Transverse colon (tissue), 4 donors: Measurements from ENCODE around the gene SPACA6. TPM values are rescaled to one million over a fixed set of nuclear protein-coding genes. Genes with fewer than 3 reads are reported as not detected.

Experiments used
- DNase-seq: peaks from one replicate; pipeline ENCODE4 v3.0.0-alpha.2; 2019
- H3K27ac ChIP-seq, 4 donors: fragments of 200-600 bp; sonication (generic); 2 replicates each; pipeline ENCODE4 v1.5.1; 2016 to 2018; ENCODE audit warnings: inconsistent platforms in 4 of 4
- H3K27me3 ChIP-seq: fragments of 200-600 bp; sonication (generic); 2 replicates; pipeline ENCODE4 v1.5.1; 2017; ENCODE audit warnings: inconsistent platforms
- H3K36me3 ChIP-seq, 4 donors: fragments of 200-600 bp; sonication (generic); 2 replicates each; pipeline ENCODE4 v1.5.1; 2017 to 2019; ENCODE audit warnings: inconsistent platforms in 4 of 4
- H3K4me1 ChIP-seq, 4 donors: fragments of 200-600 bp; sonication (generic); 2 replicates each; pipeline ENCODE4 v1.5.1; 2017 to 2020; ENCODE audit warnings: inconsistent platforms in 4 of 4
- H3K4me3 ChIP-seq, 4 donors: fragments of 200-600 bp; sonication (generic); 1 replicate in 1 of 4; 2 replicates in 3 of 4; pipeline versions ENCODE4 v1.5.1 to v1.6.1; 2017 to 2019; ENCODE audit warnings: inconsistent platforms in 4 of 4
- H3K9me3 ChIP-seq, 2 donors: fragments of 200-600 bp; sonication (generic); 2 replicates each; pipeline ENCODE4 v1.5.1; 2017 to 2019; ENCODE audit warnings: inconsistent platforms in 2 of 2
- EP300 ChIP-seq: sonication (generic); formaldehyde crosslinking; IDR thresholded peaks from one replicate; pipeline ENCODE4 v1.6.1; 2017; ENCODE audit warnings: antibody characterized with exemption, low read depth
- POLR2A ChIP-seq: fragments of 450-650 bp; IDR thresholded peaks from one replicate; pipeline ENCODE4 v1.6.1; 2016; ENCODE audit warnings: antibody characterized with exemption, mild to moderate bottlenecking, moderate library complexity
- POLR2AphosphoS5 ChIP-seq, 3 donors: sonication (generic); formaldehyde crosslinking; IDR thresholded peaks; one replicate each; pipeline ENCODE4 v1.6.1; 2016; ENCODE audit warnings: antibody characterized with exemption in 3 of 3
- WGBS, 2 donors: methylation state at CpG; one replicate each; pipeline ENCODE4 v1.1.5; 2018; ENCODE audit warnings: low coverage in 1 of 2; 5-methylcytosine and 5-hydroxymethylcytosine counted together
- in situ Hi-C, 4 donors: fragments of 200-750 bp; cut with MboI; loops; one replicate each; pipeline versions ENCODE4 v1.15.0 to v1.15.1; 2017; ENCODE audit warnings: low sequenced_read_pairs in 3 of 4, low pct_ligation_motif_present in 1 of 4, low pct_unique_long_range_greater_than_20kb in 1 of 4
- intact Hi-C: fragments of 100-400 bp; cut with DNase I; formaldehyde crosslinking; loops from one replicate; pipeline ENCODE4 v1.15.1; 2023; ENCODE audit warnings: low total_unique reads
- total RNA-seq, 4 donors: library from RNA; depleted of rRNA; stranded (reverse); fragments of >200 nt; gene quantifications; one replicate each; pipeline ENCODE4 v1.1.0, GENCODE V29; 2016
- TF ChIP-seq, protein P1 (sequence below), 5 experiments: fragments of 200-600 bp in 3 of 5; fragments of 450-650 bp in 2 of 5; sonication (generic) in 3 of 5; IDR thresholded peaks; 1 replicate in 2 of 5; 2 replicates in 3 of 5; pipeline ENCODE4 v1.5.1; 2016 to 2017; ENCODE audit warnings: antibody characterized with exemption in 5 of 5, inconsistent platforms in 3 of 5, mild to moderate bottlenecking in 2 of 5, moderate library complexity in 1 of 5

The SPACA6 gene
- total RNA-seq, 4 donors from 2014 or later: 2.3 to 25.1 (median 12.4) TPM

- H3K36me3 ChIP-seq: no peaks in the 10 kb centered on the region
- TF ChIP-seq POLR2A (no peak), POLR2AphosphoS5 (IDR thresholded peaks at IDR 0.05) (no peak), EP300 (no peak)
- TF ChIP-seq, protein P1, sequence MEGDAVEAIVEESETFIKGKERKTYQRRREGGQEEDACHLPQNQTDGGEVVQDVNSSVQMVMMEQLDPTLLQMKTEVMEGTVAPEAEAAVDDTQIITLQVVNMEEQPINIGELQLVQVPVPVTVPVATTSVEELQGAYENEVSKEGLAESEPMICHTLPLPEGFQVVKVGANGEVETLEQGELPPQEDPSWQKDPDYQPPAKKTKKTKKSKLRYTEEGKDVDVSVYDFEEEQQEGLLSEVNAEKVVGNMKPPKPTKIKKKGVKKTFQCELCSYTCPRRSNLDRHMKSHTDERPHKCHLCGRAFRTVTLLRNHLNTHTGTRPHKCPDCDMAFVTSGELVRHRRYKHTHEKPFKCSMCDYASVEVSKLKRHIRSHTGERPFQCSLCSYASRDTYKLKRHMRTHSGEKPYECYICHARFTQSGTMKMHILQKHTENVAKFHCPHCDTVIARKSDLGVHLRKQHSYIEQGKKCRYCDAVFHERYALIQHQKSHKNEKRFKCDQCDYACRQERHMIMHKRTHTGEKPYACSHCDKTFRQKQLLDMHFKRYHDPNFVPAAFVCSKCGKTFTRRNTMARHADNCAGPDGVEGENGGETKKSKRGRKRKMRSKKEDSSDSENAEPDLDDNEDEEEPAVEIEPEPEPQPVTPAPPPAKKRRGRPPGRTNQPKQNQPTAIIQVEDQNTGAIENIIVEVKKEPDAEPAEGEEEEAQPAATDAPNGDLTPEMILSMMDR (IDR thresholded peaks at IDR 0.05): no peak
- H3K9me3 ChIP-seq: no peaks in the 10 kb centered on the region
- no peak overlapping the region for H3K4me3 ChIP-seq
- DNase-seq: no peak
- H3K4me1 ChIP-seq: no peaks in the 10 kb centered on the region
- no peak overlapping the region for H3K27ac ChIP-seq
- in situ Hi-C loops (loop anchor here in 3 of 4 donors (10.0 to 25.0 kb wide), 3 partner anchors 164 to 189 kb away; partner anchors contain the start of genes CEACAM18 (in 2 of the 3) and SIGLEC8 (in 1 of the 3)), intact Hi-C loops (loop anchor here (10.0 kb wide), 1 partner anchor 177 kb away; the partner anchor contains the start of gene CEACAM18)
- 66 to 90% methylated on average over 2 to 7 of the region's 7 CpGs for WGBS, 2 donors
- no peaks in the 10 kb centered on the region for H3K27me3 ChIP-seq
These were observed 41.8 kb upstream of the SPACA6 start for GRCh38 chr19:51651216-51651846.

DNA sequence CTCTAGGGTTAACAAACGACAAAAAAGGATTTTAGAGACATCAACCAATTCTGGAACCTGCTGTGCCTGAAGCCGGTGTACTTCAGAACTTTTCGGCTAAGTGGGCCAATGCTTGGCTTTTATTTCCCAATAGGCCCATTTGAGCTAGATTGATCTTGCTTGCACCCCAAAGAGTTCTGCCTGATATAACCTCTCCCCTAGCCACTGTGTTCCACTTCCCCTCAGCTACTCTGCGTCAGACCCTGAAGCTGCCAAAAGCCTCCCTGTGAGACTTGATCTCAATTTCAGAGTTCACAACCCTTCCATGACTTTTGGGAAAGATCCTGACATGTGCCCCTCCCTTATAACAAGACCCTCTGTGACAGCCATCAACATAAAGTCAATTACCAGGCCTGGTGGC lies 40.9 kb upstream of the SPACA6 start:
- H3K4me1 ChIP-seq: peaks cover 0 to 6% (median 1%) of the 10 kb centered on the region in 4 donors
- intact Hi-C loops (loop anchor here (10.0 kb wide), 1 partner anchor 177 kb away; the partner anchor contains the start of gene CEACAM18), in situ Hi-C loops (loop anchor here in 3 of 4 donors (10.0 to 25.0 kb wide), 3 partner anchors 165 to 190 kb away; partner anchors contain the start of genes CEACAM18 (in 2 of the 3) and SIGLEC8 (in 1 of the 3))
- no peak for DNase-seq
- WGBS, 2 donors: 50% methylated on average over 4 of the region's 4 CpGs; no CpG with 5 or more reads in 1 of the 2 donors
- H3K27ac ChIP-seq: no peak overlapping the region
- H3K4me3 ChIP-seq: no peak overlapping the region
- no peaks in the 10 kb centered on the region for H3K36me3 ChIP-seq
- no peaks in the 10 kb centered on the region for H3K9me3 ChIP-seq
- no peaks in the 10 kb centered on the region for H3K27me3 ChIP-seq
- TF ChIP-seq, protein P1 (IDR thresholded peaks at IDR 0.05): no peak
- TF ChIP-seq EP300: no peak
- no peak for TF ChIP-seq POLR2A
- no peak for TF ChIP-seq POLR2AphosphoS5 (IDR thresholded peaks at IDR 0.05)

DNA sequence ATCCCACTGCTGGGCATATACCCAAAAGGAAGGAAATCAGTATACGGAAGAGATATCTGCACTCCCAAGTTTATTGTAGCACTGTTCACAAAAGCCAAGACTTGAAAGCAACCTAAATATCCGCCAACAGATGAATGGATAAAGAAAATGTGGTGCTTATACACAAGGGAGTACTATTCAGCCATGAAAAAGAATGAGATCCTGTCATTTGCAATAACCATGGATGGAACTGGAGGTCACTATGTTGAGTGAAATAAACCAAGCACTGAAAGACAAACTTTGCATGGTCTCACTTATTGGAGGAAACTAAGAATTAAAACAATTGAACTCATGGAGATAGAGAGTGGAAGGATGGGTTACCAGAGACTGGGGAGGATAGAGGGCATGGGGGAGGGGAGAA lies 40.0 kb upstream of the SPACA6 start:
- H3K27ac ChIP-seq: no peak overlapping the region
- H3K36me3 ChIP-seq: no peaks in the 10 kb centered on the region
- no peak for TF ChIP-seq POLR2A
- H3K4me1 ChIP-seq: peaks cover 0 to 6% (median 1%) of the 10 kb centered on the region in 4 donors
- H3K9me3 ChIP-seq: no peaks in the 10 kb centered on the region
- H3K27me3 ChIP-seq: no peaks in the 10 kb centered on the region
- in situ Hi-C loops: loop anchor here in 3 of 4 donors (10.0 to 25.0 kb wide), 3 partner anchors 166 to 191 kb away; partner anchors contain the start of genes CEACAM18 (in 2 of the 3) and SIGLEC8 (in 1 of the 3)
- intact Hi-C loops: loop anchor here (10.0 kb wide), 1 partner anchor 178 kb away; the partner anchor contains the start of gene CEACAM18
- 61 to 67% methylated on average over 2 of the region's 2 CpGs for WGBS, 2 donors
- H3K4me3 ChIP-seq: no peak overlapping the region
- DNase-seq: no peak

DNA sequence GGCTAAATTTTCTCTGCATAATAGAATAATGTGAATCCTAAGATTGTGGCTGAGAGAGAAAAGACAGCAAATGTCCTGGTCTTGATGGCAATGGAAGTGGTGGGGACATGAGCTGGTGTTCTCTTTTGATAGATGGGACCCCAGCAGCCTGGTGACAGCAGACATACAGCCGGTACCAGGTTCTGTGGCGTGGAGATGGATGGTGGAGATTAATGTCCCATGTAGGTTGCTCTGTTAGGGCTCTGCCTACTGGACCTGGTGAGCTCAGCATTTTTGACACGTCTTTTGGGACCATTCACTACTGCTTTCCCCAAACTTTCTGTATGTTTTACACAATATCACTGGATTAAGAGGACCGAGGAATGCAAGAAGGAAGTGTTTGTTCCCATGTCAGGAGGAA lies 38.3 kb upstream of the SPACA6 start:
- TF ChIP-seq, protein P1 (IDR thresholded peaks at IDR 0.05): no peak
- no peak for TF ChIP-seq EP300
- no peak for TF ChIP-seq POLR2AphosphoS5 (IDR thresholded peaks at IDR 0.05)
- no peak for TF ChIP-seq POLR2A
- Histone ChIP-seq H3K9me3 (no peaks in the 10 kb centered on the region), H3K4me1 (peaks cover 0 to 6% (median 1%) of the 10 kb centered on the region in 4 donors), H3K27ac (no peak overlapping the region), H3K27me3 (no peaks in the 10 kb centered on the region), H3K36me3 (no peaks in the 10 kb centered on the region), H3K4me3 (no peak overlapping the region)
- 38 to 61% methylated on average over 1 to 4 of the region's 4 CpGs for WGBS, 2 donors
- intact Hi-C loops (loop anchor here (10.0 kb wide), 1 partner anchor 180 kb away; the partner anchor contains the start of gene CEACAM18), in situ Hi-C loops (loop anchor here (5.0 to 25.0 kb wide), 4 partner anchors 167 to 192 kb away; partner anchors contain the start of genes CEACAM18 (in 2 of the 4) and SIGLEC8 (in 1 of the 4))
- DNase-seq: no peak
